Thoracic aorta (tissue), 2 donors: Measurements from ENCODE around the gene PHF21A. TPM values are rescaled to one million over a fixed set of nuclear protein-coding genes. Genes with fewer than 3 reads are reported as not detected.
A peak's percentile ranks its signal among the peaks of the same experiment; 100 is the strongest.

Experiments used
- ATAC-seq: fragments of 150-250 bp; one replicate; pipeline ENCODE4 v1.8.0; 2017; ENCODE audit warnings: low read depth; ENCODE audit not compliant: insufficient number of reproducible peaks, low FRiP score
- DNase-seq: peaks from one replicate; pipeline ENCODE4 v3.0.0-alpha.2; 2020; ENCODE audit warnings: low spot score
- H3K27ac ChIP-seq, 2 donors: fragments of 200-600 bp; sonication (generic); 1 replicate in 1 of 2; 2 replicates in 1 of 2; pipeline ENCODE4 v1.5.1; 2016; ENCODE audit warnings: mild to moderate bottlenecking in 2 of 2, moderate library complexity in 2 of 2
- H3K27me3 ChIP-seq: fragments of 200-600 bp; sonication (generic); replicated peaks from 2 replicates; pipeline ENCODE4 v1.6.0; 2016; ENCODE audit warnings: mild to moderate bottlenecking; ENCODE audit not compliant: insufficient read depth
- H3K36me3 ChIP-seq: fragments of 200-600 bp; sonication (generic); one replicate; pipeline ENCODE4 v1.5.1; 2016
- H3K4me1 ChIP-seq, 2 donors: fragments of 200-600 bp; sonication (generic); 1 replicate in 1 of 2; 2 replicates in 1 of 2; pipeline versions ENCODE4 v1.5.1 to v1.6.0; 2016; ENCODE audit warnings: low read depth in 2 of 2, mild to moderate bottlenecking in 1 of 2; ENCODE audit not compliant: control insufficient read depth in 1 of 2
- H3K4me3 ChIP-seq: fragments of 200-600 bp; sonication (generic); 2 replicates; pipeline ENCODE4 v1.5.1; 2016; ENCODE audit warnings: mild to moderate bottlenecking
- H3K9me3 ChIP-seq: fragments of 200-600 bp; sonication (generic); 2 replicates; pipeline ENCODE4 v1.5.1; 2016
- CTCF ChIP-seq: fragments of 200-600 bp; sonication (generic); IDR thresholded peaks from one replicate; pipeline ENCODE4 v1.5.1; 2019; ENCODE audit warnings: antibody characterized with exemption
- total RNA-seq, 2 donors: library from RNA; depleted of rRNA; stranded (reverse); fragments of >200 nt; gene quantifications; one replicate each; pipeline versions ENCODE4 v1.1.0 to v1.2.3, GENCODE V29; 2016

PHF21A gene
- total RNA-seq, 2 donors from 2014 or later: 62.3 to 104 TPM

- no peaks in the 10 kb centered on the region for H3K9me3 ChIP-seq
- no peak for TF ChIP-seq CTCF
- peaks cover 6% of the 10 kb centered on the region for H3K27me3 ChIP-seq
- peaks cover 12 to 23% of the 10 kb centered on the region in 2 donors for H3K4me1 ChIP-seq
- no peak for DNase-seq
- H3K4me3 ChIP-seq: peak overlapping the region; percentile 57
- no peak overlapping the region for H3K27ac ChIP-seq
- ATAC-seq: no peak
- no peaks in the 10 kb centered on the region for H3K36me3 ChIP-seq
Measured at GRCh38 chr11:45921561-45922424, 199.5 kb downstream of the PHF21A start.

GRCh38 chr11:45920531-45921477 is 200.4 kb downstream of the PHF21A start:
- Histone ChIP-seq H3K9me3 (no peaks in the 10 kb centered on the region), H3K36me3 (peaks cover 2% of the 10 kb centered on the region), H3K4me3 (no peak overlapping the region), H3K27ac (no peak overlapping the region), H3K4me1 (peaks cover 14 to 32% of the 10 kb centered on the region in 2 donors), H3K27me3 (peaks cover 6% of the 10 kb centered on the region)
- no peak for DNase-seq
- ATAC-seq: no peak
- TF ChIP-seq CTCF: no peak

- TF ChIP-seq CTCF: no peak
- Histone ChIP-seq H3K9me3 (no peaks in the 10 kb centered on the region), H3K4me3 (no peak overlapping the region), H3K36me3 (peaks cover 10% of the 10 kb centered on the region), H3K27ac (no peak overlapping the region), H3K27me3 (peaks cover 6% of the 10 kb centered on the region), H3K4me1 (peaks cover 14 to 32% of the 10 kb centered on the region in 2 donors)
- ATAC-seq: no peak
- no peak for DNase-seq
Measured at GRCh38 chr11:45919806-45920530, 201.3 kb downstream of the PHF21A start.

- Histone ChIP-seq H3K4me3 (peak overlapping the region; percentile 86), H3K4me1 (peaks cover 14 to 32% of the 10 kb centered on the region in 2 donors), H3K36me3 (peaks cover 16% of the 10 kb centered on the region), H3K27me3 (peaks cover 6% of the 10 kb centered on the region), H3K27ac (peak overlapping the region in 1 of 2 donors; percentile 86), H3K9me3 (no peaks in the 10 kb centered on the region)
- DNase-seq (no peak), ATAC-seq (no peak)
- TF ChIP-seq CTCF: no peak
Measured at GRCh38 chr11:45918962-45919675, 202.1 kb downstream of the PHF21A start.
